Kidney (tissue), 14 donors: Measurements from ENCODE around the gene TMEM271. TPM values are rescaled to one million over a fixed set of nuclear protein-coding genes. Genes with fewer than 3 reads are reported as not detected.

Source experiments
- DNase-seq, 5 donors: peaks; one replicate each; pipeline ENCODE4 v3.0.0-alpha.2; 2013 to 2020
- FAIRE-seq: peaks from 2 replicates; lab custom pipeline; 2012; peaks lifted over from hg19 to GRCh38; lab: Jason Lieb, UNC
- H3K27ac ChIP-seq, 2 donors: one replicate each; pipeline ENCODE4 v1.7.0; 2013; ENCODE audit warnings: low read depth in 2 of 2, low read length in 2 of 2, inconsistent platforms in 1 of 2
- H3K27me3 ChIP-seq: one replicate; pipeline ENCODE4 v1.7.1; 2013; ENCODE audit warnings: low read length, inconsistent platforms; ENCODE audit not compliant: control insufficient read depth, insufficient read depth
- H3K36me3 ChIP-seq, 3 donors: one replicate each; pipeline versions ENCODE4 v1.7.0 to v1.7.1; 2013; ENCODE audit warnings: low read length in 3 of 3, control low read depth in 1 of 3, inconsistent platforms in 1 of 3; ENCODE audit not compliant: insufficient read depth in 3 of 3, control insufficient read depth in 2 of 3
- H3K4me1 ChIP-seq, 3 donors: one replicate each; pipeline versions ENCODE4 v1.7.0 to v1.7.1; 2013; ENCODE audit warnings: low read length in 3 of 3, inconsistent platforms in 1 of 3, low read depth in 1 of 3; ENCODE audit not compliant: control insufficient read depth in 2 of 3, insufficient read depth in 2 of 3
- H3K4me3 ChIP-seq, 3 donors: one replicate each; pipeline versions ENCODE4 v1.7.0 to v1.8.1; 2013; ENCODE audit warnings: low read length in 3 of 3, control low read depth in 1 of 3, inconsistent platforms in 1 of 3
- H3K9ac ChIP-seq, 3 donors: one replicate each; pipeline versions ENCODE4 v1.7.0 to v1.7.1; 2013; ENCODE audit warnings: low read length in 3 of 3, control low read depth in 1 of 3, inconsistent platforms in 1 of 3
- H3K9me3 ChIP-seq, 3 donors: one replicate each; pipeline versions ENCODE4 v1.7.0 to v1.7.1; 2013; ENCODE audit warnings: low read length in 3 of 3, control low read depth in 1 of 3, inconsistent platforms in 1 of 3; ENCODE audit not compliant: control insufficient read depth in 2 of 3, insufficient read depth in 1 of 3
- intact Hi-C: fragments of 100-400 bp; cut with DNase I; formaldehyde crosslinking; loops from one replicate; pipeline ENCODE4 v1.11.1; 2022
- polyA plus RNA-seq: library from polyadenylated mRNA; stranded (reverse); fragments of 350-450 nt; fragmentation: Illumina TruSeq; extraction: RNeasy Lipid Tissue Mini Kit (QIAGEN cat#74804); gene quantifications from one replicate; pipeline ENCODE4 v1.2.3, GENCODE V29; 2014; ENCODE audit warnings: low read depth, low replicate concordance; ENCODE audit not compliant: insufficient read depth
- total RNA-seq: library from RNA; stranded (reverse); fragmentation: NEBNext Ultra II Directional; extraction: Animal tissue kit (Norgen Biotek cat#: 25700); gene quantifications from one replicate; pipeline ENCODE4 v1.2.1, GENCODE V29; 2021
- TF ChIP-seq, protein P1 (sequence below): IDR thresholded peaks from 3 replicates; pipeline ENCODE4 v1.5.1; 2012; ENCODE audit warnings: mild to moderate bottlenecking, moderate library complexity, borderline replicate concordance; ENCODE audit not compliant: insufficient read depth; ENCODE audit errors: extremely low read depth
- donor health status: control.
- donor health status: control.
- donor health status: control.
- donor health status: control.
- donor health status: control.
- donor health status: DM: yes; HTN: yes; CAD: no.
- donor health status: Normal renal cell carcinoma (clear cell type).

Gene TMEM271
- total and polyA plus RNA-seq, 2 donors from 2014 or later: not detected

DNA sequence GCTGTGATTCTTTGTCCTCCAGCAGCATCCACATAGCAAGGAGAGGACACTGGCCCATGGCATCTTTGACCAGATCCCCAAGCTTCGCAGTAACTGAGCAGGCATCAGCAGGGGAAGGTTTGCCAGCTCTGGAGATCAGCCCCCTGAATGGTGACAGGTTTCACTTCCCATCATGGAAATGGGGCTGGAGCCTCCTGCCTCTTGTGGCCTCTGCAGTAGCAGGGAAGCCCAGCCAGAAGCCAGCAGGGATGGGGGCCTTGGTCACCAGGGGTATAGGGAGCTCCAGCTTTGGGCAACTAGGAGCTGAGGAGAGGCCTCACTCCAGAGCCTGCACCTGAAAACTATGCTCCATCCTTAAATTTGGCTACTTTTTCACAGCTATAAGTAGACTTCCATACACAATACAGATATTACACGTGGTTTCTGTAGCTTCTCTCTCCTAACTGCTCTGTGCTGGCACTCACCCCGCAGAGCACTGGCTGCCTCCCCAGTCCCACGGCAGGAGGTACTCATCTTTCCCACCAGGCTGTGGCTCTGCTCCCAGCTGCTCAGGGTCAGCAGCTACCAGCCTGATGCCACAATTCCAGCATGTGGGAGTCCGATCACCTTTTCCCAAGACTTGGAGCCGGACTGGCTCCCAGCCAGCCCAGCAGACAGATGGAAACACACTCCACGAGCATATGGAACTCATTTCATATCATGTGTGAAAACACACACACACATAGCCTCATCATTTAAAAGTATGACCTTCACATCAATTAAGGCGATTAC, 2.8 kb downstream of the TMEM271 start:
- DNase-seq: no peak
- peaks cover 37% of the 10 kb centered on the region for H3K27me3 ChIP-seq
- H3K9ac ChIP-seq: no peak overlapping the region
- H3K9me3 ChIP-seq: no peaks in the 10 kb centered on the region
- FAIRE-seq: no peak
- H3K4me1 ChIP-seq: no peaks in the 10 kb centered on the region
- TF ChIP-seq, protein P1, sequence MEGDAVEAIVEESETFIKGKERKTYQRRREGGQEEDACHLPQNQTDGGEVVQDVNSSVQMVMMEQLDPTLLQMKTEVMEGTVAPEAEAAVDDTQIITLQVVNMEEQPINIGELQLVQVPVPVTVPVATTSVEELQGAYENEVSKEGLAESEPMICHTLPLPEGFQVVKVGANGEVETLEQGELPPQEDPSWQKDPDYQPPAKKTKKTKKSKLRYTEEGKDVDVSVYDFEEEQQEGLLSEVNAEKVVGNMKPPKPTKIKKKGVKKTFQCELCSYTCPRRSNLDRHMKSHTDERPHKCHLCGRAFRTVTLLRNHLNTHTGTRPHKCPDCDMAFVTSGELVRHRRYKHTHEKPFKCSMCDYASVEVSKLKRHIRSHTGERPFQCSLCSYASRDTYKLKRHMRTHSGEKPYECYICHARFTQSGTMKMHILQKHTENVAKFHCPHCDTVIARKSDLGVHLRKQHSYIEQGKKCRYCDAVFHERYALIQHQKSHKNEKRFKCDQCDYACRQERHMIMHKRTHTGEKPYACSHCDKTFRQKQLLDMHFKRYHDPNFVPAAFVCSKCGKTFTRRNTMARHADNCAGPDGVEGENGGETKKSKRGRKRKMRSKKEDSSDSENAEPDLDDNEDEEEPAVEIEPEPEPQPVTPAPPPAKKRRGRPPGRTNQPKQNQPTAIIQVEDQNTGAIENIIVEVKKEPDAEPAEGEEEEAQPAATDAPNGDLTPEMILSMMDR: no peak
- intact Hi-C loops: no loop called here
- H3K4me3 ChIP-seq: no peak overlapping the region
- H3K27ac ChIP-seq: no peak overlapping the region
- no peaks in the 10 kb centered on the region for H3K36me3 ChIP-seq

DNA sequence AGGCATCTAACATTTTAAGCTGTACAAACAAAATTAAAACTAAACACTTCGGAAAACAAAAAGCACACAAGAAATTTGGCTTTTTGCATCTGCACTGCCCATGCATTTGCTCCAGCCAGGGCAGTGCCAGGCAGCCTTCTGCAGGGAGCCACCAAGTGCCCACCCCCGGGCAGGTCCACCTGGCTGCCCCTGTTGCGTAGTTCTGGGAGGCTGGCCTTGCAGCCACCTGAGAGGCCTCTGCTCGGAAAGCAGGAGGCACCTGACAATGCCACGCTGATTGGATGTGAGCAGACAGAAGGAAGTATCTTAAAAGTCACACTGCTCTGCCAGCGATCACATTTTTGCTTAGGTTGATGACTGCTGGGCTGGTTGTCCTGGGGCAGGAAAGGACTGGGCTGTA, 3.5 kb downstream of the TMEM271 start:
- DNase-seq (no peak), FAIRE-seq (no peak)
- TF ChIP-seq, protein P1: no peak
- no peaks in the 10 kb centered on the region for H3K4me1 ChIP-seq
- H3K9me3 ChIP-seq: no peaks in the 10 kb centered on the region
- no peak overlapping the region for H3K9ac ChIP-seq
- H3K27me3 ChIP-seq: peaks cover 31% of the 10 kb centered on the region
- no peak overlapping the region for H3K27ac ChIP-seq
- H3K4me3 ChIP-seq: no peak overlapping the region
- intact Hi-C loops: no loop called here
- H3K36me3 ChIP-seq: no peaks in the 10 kb centered on the region

DNA sequence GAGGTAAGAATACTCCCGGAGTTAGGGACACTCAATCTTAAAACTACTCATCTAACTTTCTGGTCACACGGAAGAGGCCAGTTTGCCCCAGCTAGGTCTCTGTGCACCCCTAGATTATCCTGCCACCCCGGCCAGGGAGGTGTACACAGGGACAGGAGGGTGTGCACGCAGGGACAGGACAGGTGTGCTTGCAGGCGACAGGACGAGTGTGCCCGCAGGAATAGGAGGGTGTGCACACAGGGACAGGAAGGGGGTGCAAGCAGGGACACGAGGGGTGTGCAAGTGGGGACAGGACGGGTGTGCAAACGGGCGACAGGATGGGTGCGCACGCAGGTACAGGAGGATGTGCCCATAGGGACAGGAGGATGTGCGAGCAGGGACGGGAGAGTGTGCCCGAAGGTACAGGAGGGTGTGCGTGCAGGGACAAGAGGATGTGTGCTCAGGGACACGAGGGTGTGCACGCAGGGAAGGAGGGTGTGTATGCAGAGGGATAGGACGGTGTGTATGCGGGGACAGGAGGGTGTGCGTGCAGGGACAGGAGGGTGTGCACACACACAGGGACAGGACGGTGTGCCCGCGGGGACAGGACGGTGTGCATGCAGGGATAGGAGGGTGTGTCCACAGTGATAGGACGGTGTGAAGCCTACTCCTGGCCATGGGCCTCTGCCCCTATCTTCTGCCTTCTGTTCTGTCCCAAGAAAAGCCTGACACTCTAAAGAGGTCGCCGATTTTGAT, 4.1 kb downstream of the TMEM271 start:
- TF ChIP-seq, protein P1: no peak
- intact Hi-C loops: no loop called here
- no peak overlapping the region for H3K27ac ChIP-seq
- peaks cover 29% of the 10 kb centered on the region for H3K27me3 ChIP-seq
- no peaks in the 10 kb centered on the region for H3K4me1 ChIP-seq
- no peak for FAIRE-seq
- H3K36me3 ChIP-seq: no peaks in the 10 kb centered on the region
- no peak overlapping the region for H3K9ac ChIP-seq
- no peaks in the 10 kb centered on the region for H3K9me3 ChIP-seq
- H3K4me3 ChIP-seq: no peak overlapping the region
- no peak for DNase-seq
